ENCODE results near the gene NOC2L.
A peak's percentile ranks its signal among the peaks of the same experiment; 100 is the strongest.

Gene NOC2L

GRCh38 chr1:961132-961669 is 2.1 kb upstream of the NOC2L start:
- DNase-seq (ENCODE audit: low read depth, low spot score), result no peak
- no peak for TF ChIP-seq CTCF (IDR thresholded peaks at IDR 0.05; ENCODE audit: low read depth, low read length)
- in situ Hi-C loops (cut with HindIII; ENCODE audit: low sequenced_read_pairs), result no loop called here
- peak overlapping the region; percentile 37 for H3K4me3 ChIP-seq (ENCODE audit: low read depth, low read length)

- no peak for TF ChIP-seq CTCF (IDR thresholded peaks at IDR 0.05; ENCODE audit: low read depth, low read length)
- DNase-seq (ENCODE audit: low read depth, low spot score), result peak; percentile 71
- in situ Hi-C loops (cut with HindIII; ENCODE audit: low sequenced_read_pairs), result no loop called here
- peak within 1 kb of the TSS; percentile 37 for H3K4me3 ChIP-seq (ENCODE audit: low read depth, low read length)
Measured at GRCh38 chr1:960363-961131, 1.5 kb upstream of the NOC2L start, which contains the start of gene KLHL17. KLHL17 (plus strand) TSS chr1:960584; CDS start chr1:960694, 110 bp downstream.

DNA sequence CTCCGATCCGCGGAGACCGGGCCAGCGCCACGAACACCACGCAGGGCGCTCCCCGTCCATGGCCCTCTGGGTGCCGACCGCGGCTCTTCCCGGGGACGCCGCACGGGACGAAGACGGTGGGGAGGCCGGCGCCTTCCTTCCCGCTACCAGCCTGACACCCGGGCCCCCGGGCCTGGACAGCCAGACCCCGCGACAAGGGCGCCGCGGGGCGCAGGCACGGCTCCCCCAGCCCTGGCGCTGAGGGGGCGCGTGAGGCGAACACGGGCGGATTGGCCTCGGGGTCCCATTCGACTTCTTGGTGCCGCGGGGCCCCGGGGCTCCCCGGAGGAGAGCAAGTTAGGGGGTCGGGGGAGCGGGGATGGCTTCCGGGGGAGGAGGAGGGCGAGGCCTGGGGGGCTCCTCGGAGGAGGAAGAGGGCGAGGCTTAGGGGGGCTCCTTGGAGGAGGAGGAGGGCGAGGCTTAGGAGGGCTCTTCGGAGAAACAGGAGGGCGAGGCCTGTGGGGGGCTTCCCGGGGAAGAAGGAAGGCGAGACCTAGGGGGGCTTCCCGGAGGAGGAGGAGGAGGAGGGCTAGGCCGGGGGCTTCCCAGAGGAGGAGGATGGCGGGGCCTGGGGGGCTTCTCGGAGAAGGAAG is 791 bp upstream of the NOC2L start:
- in situ Hi-C loops (cut with HindIII; ENCODE audit: low sequenced_read_pairs), result no loop called here

DNA sequence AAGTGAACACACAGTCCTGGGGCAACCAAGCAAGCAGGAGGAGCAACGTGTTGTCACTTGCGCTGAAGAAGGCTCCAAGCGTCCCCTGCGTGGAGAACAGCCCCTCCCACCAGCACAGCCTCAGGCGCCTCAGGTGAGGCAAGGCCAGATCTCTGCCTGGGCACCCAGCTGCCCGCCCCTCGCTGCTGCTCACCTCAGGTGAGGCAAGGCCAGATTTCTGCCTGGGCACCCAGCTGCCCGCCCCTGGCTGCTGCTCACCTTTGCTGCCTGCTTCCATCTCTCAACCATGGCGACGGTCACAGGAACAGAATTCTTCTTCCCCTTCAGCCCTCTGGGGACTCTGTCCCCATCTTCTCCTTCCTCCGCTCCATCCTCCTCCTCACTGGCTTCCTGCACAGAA is 2.4 kb downstream of the NOC2L start:
- no peak for TF ChIP-seq CTCF (IDR thresholded peaks at IDR 0.05; ENCODE audit: low read depth, low read length)
- H3K4me3 ChIP-seq (ENCODE audit: low read depth, low read length), result no peak overlapping the region
- DNase-seq (ENCODE audit: low read depth, low spot score), result no peak
- in situ Hi-C loops (cut with HindIII; ENCODE audit: low sequenced_read_pairs), result no loop called here

More for the DNA sequence above, 791 bp upstream of the NOC2L start:
- TF ChIP-seq CTCF (IDR thresholded peaks at IDR 0.05; ENCODE audit: low read depth, low read length), result no peak
- no peak for DNase-seq (ENCODE audit: low read depth, low spot score)
- peak overlapping the region; percentile 37 for H3K4me3 ChIP-seq (ENCODE audit: low read depth, low read length)

DNA sequence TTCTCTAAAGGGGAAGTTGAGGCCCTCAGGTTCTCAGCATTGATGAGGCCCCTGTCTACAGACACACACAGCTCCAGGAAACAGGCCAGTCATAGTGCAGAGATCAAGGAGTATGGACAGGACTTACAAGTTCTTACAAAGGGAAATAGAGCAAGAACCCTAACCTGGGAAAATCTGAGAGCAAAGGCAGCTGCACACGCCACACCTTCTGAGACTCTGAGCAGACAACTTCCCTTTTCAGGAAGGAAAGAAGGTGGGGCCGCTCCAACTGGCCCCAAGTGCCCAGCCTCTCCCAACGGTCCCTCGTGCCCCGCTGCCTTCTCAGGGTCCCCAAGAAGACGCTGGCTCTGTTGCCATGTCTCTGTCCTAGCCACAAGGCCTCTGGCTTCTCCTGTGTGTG is 3.6 kb downstream of the NOC2L start:
- no peak for DNase-seq (ENCODE audit: low read depth, low spot score)
- no peak overlapping the region for H3K4me3 ChIP-seq (ENCODE audit: low read depth, low read length)
- in situ Hi-C loops (cut with HindIII; ENCODE audit: low sequenced_read_pairs), result no loop called here
- TF ChIP-seq CTCF (IDR thresholded peaks at IDR 0.05; ENCODE audit: low read depth, low read length), result no peak

GRCh38 chr1:954927-955326 is 4.1 kb downstream of the NOC2L start:
- H3K4me3 ChIP-seq (ENCODE audit: low read depth, low read length), result no peak overlapping the region
- TF ChIP-seq CTCF (IDR thresholded peaks at IDR 0.05; ENCODE audit: low read depth, low read length), result no peak
- DNase-seq (ENCODE audit: low read depth, low spot score), result no peak
- in situ Hi-C loops (cut with HindIII; ENCODE audit: low sequenced_read_pairs), result no loop called here

All from astrocyte of the spinal cord (primary cell).